GM19397 (cell line): ENCODE results near the gene MARK2.
"Not testable (repeated sequence)": the region's sequence is repeated elsewhere in the genome, so short reads cannot be mapped to it uniquely, and the experiment has no call there.

ENCODE experiments used
- ATAC-seq: cut with Tn5 transposase; IDR thresholded peaks from one replicate; pipeline ENCODE4 v1.9.1; 2021; ENCODE audit warnings: mild to moderate bottlenecking, moderate library complexity; ENCODE audit not compliant: unreplicated experiment

The MARK2 gene

DNA sequence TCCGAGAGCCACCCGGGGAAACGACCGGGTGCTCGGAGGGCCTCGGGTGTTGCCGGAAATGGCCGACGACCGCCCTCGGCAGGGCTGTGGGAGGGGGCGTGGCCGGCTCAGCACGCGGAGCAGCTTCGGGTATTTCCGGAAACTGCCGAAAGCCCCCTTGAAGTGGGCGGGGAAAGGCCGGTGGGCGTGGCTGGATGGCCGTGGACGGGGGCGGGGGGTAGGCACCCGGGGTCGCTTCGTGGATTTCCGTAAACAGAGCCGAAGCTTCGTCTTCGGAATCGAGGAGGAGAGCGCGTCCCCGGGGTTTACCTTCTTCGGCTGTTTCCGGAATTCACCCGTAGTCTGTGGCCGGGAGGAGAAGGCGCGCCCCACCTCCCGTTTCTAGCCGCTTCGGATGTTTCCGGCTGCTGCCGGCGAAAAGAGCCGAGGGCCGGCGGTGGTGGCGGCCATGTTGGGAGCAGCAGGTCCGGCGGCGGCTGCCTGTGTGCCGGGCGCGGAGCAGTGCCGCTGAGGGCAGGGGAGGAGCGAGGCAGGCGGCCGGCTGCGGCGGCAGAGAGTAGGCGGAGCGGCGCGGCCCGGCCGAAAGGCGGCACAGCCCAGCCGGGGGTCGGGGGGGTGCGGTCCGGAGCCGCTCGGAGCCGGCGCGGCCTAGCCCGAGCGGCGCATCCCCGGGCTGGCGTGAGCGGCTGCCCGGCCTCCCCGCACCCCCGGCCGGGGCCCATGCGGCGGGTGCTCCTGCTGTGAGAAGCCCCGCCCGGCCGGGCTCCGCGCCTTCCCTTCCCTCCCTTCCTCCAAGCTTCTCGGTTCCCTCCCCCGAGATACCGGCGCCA, at the start of gene MARK2:
Gene MARK2, plus strand, starts transcription at position 433 of the 830 bp plus-strand sequence. Its CDS starts 397 bp downstream, at position 830.
- ATAC-seq = peak; percentile 75

- no peak for ATAC-seq
Observed at GRCh38 chr11:63791495-63792167, 47.3 kb upstream of the MARK2 start.

DNA sequence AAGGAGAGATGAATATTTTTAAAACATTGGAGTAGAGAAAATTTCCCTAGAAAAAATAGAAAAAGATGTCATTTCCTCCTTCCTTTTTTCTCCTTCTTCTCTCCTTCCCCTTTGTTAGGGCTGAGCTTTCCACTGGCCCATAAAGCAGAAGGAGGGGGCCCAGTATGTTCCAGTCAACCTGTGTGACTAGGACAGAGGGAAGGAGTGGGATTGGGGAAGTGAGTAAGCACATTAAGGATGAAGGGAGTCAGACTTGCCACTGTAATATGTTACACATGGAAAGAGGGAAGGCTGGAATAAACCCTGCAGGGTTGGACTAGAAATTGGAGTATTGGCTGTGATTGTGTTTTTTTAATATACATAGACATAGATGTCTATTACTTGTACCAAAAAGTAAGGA, 45.7 kb upstream of the MARK2 start:
- ATAC-seq = no peak

DNA sequence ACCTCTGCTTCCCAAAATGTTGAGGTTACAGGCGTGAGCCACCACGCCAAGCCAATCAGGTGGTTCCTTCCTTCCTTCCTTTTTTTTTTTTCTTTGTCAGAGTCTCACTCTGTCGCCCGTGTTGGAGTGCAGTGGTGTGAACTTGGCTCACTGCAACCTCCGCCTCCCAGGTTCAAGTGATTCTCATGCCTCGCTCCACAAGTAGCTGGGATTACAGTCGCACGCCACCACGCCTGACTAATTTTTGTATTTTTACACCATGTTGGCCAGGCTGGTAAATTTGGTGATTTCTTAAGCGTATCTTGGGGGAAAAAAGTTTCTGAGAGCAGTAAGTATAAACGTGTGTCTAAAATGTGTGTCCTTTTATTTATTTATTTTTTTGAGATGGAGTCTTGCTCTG, 43.8 kb upstream of the MARK2 start:
- no peak for ATAC-seq

GRCh38 chr11:63800921-63801320, 38.0 kb upstream of the MARK2 start:
- ATAC-seq = no peak

- no peak for ATAC-seq
Observed at GRCh38 chr11:63802637-63803414, 36.1 kb upstream of the MARK2 start.

DNA sequence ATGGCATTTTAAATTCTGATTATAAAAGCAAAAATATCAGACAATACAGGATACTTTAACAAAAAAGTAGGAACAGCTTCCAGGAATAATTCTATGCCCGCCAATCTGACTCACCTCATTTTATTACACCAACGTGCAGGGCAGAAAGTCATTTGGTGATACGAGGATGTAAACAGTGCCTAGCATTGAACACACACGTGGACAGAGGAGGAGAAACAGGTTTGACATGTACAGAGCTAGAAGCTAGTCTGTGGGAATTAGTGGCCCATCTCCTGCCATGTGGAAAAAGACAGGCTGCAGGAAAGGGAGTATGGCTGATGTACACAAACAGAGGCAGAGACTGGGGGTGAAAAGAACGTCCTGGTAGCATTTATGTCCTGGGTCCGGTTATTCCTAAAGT, 34.7 kb upstream of the MARK2 start:
- no peak for ATAC-seq

DNA sequence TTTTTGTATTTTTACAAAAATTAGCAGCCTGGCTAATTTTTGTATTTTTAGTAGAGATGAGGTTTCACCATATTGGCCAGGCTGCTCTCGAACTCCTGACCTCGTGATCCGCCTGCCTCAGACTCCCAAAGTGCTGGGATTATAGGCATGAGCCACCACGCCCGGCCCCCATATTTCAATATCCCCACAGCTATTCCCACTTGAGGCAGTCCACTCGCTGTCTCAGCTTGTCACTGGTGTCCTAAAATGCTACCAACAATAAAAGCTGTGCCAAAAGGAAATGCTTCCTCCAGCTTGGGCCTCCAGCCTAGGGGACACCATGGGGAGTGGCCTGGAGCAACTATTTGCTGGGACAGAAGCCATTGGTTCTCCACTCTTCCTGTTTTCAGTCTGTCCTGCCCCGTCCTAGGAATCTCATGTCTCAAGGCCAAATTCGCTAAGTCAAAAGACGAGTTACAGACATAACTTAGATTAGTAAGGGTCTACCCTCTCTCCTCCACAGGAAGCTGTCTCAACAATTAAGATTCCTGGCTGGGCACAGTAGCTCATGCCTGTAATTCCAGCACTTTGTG, 33.0 kb upstream of the MARK2 start:
- no peak for ATAC-seq

DNA sequence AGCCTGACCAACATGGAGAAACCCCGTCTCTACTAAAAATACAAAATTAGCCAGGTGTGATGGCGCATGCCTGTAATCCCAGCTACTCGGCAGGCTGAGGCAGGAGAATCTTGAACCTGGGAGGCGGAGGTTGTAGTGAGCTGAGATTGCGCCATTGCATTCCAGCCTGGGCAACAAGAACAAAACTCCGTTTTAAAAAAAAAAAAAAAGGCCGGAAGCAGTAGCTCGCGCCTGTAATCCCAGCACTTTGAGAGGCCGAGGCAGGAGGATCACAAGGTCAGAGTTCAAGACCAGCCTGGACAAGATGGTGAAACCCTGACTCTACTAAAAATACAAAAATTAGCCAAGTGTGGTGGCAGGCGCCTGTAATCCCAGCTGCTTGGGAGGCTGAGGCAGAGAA, 28.5 kb upstream of the MARK2 start:
- ATAC-seq = not testable (repeated sequence)

GRCh38 chr11:63811522-63811921, 27.4 kb upstream of the MARK2 start:
- no peak for ATAC-seq

DNA sequence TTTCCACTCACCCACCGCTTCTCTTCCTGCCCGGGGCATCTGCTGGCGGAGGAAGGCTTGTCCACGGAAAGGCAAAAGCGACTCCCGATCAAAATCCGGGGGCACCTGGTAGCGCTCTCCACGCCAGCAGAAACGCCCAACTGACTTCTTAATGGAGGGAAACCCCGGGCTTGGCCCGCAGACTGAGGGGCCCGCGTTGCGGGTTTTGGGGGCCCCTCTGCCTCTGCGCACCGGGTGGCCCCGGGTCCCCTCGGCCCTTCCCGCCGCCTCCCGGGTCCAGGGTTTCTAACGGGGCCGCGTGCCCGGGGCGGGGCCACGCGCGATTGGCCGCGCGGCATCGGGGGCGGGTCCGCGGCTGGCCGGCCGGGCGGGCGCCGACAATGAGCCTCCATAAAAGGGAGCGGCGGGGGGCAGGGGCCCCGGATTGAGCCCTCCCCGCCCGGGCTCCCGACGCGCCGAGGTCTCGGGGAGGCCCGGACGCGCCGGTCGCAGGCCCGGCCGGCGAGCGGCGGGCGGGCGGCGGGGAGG, 25.8 kb upstream of the MARK2 start, which contains the start of gene SPINDOC:
Gene SPINDOC, plus strand, starts transcription at position 422 of the 528 bp plus-strand sequence. CDS start 231 bp downstream, outside the sequence.
- peak; percentile 85 for ATAC-seq

DNA sequence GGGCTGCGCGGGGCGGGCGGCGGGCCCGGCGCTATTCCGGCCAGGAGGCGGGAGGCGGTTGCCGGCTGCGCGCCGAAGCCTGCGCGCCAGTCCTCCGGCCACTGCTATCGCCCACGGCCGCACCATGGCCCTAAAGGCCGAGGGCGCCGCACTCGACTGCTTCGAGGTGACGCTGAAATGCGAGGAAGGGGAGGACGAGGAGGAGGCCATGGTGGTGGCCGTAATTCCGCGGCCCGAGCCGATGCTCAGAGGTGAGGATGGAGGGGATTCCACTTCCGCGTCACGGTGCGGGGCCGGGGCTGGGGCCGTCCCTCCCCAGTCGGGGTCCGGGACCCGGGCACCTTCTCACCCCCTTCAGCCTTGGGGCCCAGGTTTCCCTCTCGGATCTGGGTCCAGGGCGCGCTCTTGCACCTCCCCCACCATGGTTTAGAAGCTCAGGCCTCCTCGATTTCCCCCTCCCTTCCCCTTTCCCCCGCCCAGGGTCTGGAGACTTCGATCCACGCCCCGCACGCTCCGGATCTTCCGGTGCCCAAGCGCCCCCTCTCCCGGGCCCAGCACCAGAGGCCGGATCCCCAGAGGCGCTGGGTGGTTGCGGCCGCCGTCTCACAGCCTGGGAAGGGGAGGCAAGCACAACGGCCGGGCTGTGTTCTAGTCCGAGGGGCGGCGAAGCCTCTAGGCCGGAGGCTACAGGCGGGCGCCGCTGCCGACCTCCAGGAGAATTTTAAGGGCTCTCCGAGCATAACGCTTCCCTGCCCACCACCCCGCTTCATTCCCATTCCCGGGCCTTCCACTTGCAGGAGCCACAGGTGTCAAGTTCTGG, 25.1 kb upstream of the MARK2 start:
- ATAC-seq = peak; percentile 43

DNA sequence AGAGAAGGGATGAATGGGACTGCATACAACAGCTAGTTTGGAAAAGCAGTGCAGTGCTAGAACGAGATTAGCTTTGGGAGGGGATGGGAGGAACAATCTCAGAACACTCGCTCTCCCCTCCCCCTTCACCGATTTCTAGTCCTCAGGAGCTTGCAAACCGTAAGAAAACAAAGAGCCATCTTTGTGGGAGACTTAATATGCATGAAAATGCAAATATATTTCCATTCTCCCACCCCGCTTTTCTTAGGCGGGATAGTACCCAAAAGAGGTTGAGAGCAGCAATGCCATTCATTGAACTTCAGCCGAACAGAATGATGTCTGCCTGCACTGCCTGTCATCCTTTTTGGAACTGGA, 24.6 kb upstream of the MARK2 start:
- ATAC-seq = no peak

GRCh38 chr11:63816166-63816565, 22.7 kb upstream of the MARK2 start:
- ATAC-seq = no peak

- ATAC-seq = no peak
Observed at GRCh38 chr11:63816732-63817131, 22.2 kb upstream of the MARK2 start.

DNA sequence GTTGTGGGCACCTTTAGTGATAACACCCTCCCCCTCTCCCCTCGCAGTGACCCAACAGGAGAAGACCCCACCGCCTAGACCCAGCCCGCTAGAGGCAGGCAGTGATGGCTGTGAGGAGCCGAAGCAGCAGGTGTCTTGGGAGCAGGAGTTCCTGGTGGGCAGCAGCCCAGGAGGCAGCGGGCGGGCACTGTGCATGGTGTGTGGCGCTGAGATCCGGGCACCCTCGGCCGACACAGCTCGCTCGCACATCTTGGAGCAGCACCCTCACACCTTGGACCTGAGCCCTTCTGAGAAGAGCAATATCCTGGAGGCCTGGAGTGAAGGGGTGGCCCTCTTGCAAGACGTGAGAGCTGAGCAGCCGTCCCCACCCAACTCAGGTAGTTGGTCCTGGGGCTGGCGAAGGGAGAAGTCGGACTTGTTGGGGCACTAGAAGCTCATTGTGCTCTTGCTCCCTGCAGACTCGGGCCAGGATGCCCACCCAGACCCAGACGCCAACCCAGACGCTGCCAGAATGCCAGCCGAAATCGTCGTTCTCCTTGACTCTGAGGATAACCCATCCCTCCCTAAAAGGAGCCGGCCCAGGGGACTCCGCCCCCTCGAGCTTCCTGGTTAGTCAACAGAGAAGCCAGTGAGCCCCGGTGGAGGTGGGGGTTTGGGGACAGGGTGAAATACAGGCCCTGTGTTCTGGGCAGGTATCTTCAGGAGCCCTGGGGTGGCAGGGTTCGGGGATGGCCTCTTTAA, 21.0 kb upstream of the MARK2 start:
- no peak for ATAC-seq

DNA sequence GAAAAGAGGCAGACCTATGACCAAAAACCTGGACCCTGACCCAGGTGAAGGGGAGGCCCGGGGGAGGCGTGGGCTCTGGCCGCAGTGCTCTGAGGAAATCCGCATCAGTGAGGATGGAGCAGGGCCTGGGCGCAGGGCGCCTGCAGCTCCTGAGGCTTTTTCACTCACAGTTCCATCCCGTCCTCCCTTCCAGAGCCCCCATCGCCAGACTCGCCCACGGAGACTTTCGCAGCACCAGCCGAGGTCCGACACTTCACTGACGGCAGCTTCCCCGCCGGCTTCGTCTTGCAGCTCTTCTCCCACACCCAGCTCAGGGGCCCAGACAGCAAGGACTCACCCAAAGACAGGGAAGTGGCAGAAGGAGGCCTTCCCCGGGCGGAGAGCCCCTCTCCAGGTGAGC, 20.3 kb upstream of the MARK2 start:
- no peak for ATAC-seq

- no peak for ATAC-seq
Observed at GRCh38 chr11:63821411-63821810, 17.5 kb upstream of the MARK2 start.

DNA sequence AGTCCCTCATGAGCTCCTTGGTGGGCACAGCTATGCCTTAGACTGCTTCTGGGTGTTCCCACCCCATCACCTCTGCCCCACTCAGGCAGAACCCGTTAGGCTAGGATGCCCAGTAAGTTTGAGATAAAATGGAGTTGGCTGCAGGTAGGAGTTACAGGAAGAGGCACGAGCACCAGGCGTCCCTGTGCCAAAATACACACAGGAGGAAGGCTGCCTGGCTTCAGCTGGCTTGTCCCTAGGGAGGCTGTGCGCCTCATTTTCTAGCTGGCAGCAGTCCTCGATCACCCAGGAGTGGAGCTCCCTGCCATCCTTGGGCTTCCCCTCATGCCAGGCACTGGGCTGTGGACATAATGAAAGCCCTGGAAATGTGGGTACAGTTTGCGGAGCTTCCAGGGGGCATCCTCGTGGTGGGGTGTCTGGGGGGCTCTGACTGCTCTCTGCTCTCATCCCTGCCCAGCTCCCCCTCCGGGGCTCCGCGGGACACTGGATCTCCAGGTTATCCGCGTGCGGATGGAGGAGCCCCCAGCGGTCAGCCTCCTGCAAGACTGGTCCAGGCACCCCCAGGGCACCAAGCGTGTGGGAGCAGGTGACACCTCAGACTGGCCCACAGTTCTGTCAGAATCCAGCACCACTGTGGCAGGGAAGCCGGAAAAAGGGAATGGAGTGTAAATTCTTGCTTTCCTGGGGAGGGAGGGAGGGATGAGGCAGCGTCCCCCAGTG, 12.3 kb upstream of the MARK2 start:
- ATAC-seq = no peak
